HG02970 (cell line): ENCODE data around the gene RPTOR.

Experiments used
- ATAC-seq: cut with Tn5 transposase; IDR thresholded peaks from one replicate; pipeline ENCODE4 v1.9.1; 2021; ENCODE audit warnings: mild to moderate bottlenecking, moderate library complexity, moderate number of reproducible peaks; ENCODE audit not compliant: unreplicated experiment, low FRiP score

RPTOR gene

GRCh38 chr17:80633994-80634566 is 89.4 kb downstream of the RPTOR start:
- ATAC-seq, result no peak

DNA sequence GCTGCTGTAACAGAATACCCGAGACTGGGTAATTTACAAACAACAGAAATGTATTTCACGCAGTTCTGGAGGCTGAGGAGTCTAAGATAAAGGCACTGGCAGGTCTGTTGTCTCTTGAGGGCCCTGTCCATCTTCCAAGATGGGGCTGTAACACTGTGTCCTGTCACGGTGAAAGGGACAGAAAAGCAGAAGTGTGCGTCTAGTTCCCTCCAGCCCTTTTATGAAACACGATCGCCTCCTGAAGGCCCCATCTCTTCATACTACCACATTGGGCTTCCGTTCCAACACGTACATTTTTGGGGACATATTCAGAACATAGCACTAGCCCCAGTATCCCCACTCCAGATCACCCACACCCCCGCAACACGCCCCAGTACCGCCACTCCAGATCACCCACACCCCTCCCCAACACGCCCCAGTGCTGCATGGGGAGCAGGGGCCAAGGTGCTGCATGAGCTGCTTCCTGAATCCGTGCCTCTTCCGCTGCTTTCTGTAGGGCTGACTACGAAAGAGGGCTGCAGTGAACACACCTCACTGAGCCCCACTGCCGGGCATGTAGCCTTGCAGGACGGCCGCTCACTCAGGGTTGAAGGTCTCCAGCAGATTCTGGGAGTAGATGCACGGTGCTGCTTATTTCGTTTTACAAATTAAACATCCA is 91.9 kb downstream of the RPTOR start:
- ATAC-seq, result no peak

- ATAC-seq, result no peak
These were observed 92.6 kb downstream of the RPTOR start for GRCh38 chr17:80637048-80637781.

- ATAC-seq, result no peak
These were observed 95.0 kb downstream of the RPTOR start for GRCh38 chr17:80639658-80640057.

DNA sequence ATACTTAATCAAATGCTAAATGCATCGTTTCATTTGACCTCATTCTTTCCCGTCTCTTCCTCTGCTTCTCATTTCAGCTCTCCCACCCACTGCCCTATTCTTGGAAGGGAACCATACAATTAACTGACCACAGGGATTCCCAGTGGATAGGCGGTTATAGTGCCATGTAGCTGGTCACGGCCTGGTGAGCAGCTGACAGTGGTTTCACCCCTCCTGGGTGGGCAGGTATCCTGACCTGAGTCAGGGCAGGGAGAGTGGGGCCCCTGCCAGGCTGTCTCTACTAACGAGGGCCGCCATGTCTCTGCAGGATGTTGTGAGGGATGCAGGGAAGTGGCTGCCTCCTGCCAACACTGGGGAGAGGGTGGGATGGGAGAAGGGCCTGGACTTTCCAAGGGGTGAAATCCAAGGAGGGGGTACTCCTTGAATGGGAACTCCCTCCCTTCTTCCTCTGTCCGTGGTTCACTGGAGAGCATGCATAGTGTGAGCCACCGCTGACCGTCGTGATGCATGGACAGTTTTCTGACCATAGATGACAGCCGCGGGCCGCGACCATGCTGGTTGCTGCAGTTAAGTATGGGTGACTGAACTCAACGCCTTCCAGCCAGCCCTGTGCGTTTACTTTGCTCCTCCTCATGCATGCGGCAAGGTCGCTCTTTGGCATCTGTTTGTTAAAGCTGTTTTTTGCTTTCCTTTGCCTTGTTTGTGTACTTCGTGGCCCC is 95.9 kb downstream of the RPTOR start:
- no peak for ATAC-seq

- no peak for ATAC-seq
These were observed 98.9 kb downstream of the RPTOR start for GRCh38 chr17:80643326-80644099.

GRCh38 chr17:80644536-80644935 is 99.9 kb downstream of the RPTOR start:
- no peak for ATAC-seq

- ATAC-seq, result no peak
These were observed 101.2 kb downstream of the RPTOR start for GRCh38 chr17:80645706-80646325.

GRCh38 chr17:80646328-80646727 is 101.7 kb downstream of the RPTOR start:
- no peak for ATAC-seq

DNA sequence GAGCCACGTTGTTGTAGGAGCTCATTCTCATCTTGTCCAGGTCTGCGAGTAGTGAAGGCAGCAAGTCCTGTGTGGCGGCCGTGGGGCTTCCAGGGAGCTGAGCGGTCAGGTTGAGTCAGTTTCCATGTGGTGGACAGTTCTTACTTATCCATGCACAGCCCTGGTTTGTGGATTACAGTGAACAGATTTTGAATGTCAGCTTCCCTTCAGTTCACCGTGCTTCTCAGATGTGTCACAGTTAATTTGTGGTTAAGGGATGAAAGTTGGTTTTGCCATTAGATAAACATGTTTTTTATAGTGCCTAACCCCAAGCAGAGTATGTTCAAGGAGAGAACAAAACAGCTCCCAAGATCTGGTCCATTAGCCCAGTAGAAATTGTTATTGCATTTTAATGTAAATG is 103.1 kb downstream of the RPTOR start:
- ATAC-seq, result no peak

DNA sequence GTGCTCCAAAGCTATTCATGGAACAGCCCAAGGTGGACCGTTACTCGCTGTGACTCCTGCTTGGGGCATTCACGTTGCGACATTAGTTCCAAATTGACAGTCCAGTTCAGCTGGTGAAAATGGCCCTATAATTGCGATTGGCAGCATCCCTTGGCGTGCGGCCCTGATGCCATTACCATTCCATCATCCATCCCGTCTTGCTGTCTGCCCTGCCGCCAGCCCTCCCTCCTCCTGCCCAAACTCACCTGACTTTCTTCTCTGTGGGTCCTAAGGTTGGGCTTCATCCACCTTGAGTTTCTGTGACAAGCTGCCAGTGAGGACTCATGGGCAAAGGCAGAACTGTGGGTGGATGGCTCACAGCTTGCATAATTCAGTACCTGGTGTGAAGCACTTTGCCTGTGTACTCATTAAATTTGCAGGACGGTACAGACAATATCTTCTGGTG is 104.6 kb downstream of the RPTOR start:
- ATAC-seq, result no peak

- no peak for ATAC-seq
These were observed 105.2 kb downstream of the RPTOR start for GRCh38 chr17:80649672-80650330.

DNA sequence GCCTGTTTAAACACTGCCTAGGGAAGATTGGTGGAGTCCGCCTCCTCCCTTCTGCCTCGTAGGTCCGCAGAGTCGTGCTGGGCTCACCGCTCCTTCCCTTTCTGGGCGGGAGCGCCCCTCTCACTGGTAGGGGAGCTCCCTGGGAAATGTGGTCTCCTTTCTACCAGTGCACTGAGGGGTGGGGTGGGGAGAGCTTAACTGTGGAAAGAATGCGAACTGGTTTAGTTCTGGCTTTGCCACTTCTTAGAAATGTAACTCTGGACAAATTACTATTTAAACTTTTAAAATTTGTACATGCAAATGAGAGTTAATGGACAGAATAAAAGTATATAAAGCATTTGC is 105.7 kb downstream of the RPTOR start:
- ATAC-seq, result no peak

DNA sequence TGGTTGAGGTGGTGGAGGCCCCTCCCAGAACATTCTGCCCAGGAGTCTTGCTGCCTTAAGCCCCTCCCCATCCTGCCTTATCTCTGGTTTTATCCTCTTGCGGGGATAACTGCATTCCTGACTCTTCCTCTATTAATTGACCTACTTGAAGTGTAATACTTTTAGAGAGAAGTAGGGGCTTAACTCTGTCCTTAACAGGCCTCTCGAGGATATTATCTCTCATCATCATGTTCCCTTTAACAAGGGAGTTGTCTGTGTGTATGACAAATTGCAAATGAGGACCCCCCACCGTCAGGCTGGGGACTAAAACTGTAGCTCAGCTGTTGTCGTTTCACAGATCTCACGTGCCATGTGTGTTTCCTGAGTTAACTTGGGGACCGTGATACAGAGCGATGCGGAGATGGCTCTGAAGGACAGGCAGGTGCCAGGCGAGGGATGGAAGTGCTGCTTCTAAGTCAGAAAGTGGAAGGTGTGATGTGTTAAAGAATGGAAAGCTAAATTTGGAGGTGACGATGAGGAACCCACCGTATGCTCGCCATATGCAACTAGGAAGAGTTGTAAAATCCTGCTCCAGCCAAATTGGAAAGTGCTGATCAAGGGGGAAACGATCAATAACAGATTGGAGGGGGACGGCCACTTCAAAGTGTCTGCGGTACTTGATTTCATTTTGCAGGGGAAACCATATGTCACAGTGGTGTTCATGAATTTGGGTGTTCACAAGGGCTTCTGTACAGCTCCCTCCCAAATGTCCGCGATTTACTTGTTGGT is 106.3 kb downstream of the RPTOR start:
- no peak for ATAC-seq

- ATAC-seq, result no peak
These were observed 108.2 kb downstream of the RPTOR start for GRCh38 chr17:80652756-80653330.

GRCh38 chr17:80653856-80654255 is 109.2 kb downstream of the RPTOR start:
- ATAC-seq, result no peak

GRCh38 chr17:80655608-80656007 is 111.0 kb downstream of the RPTOR start:
- no peak for ATAC-seq

DNA sequence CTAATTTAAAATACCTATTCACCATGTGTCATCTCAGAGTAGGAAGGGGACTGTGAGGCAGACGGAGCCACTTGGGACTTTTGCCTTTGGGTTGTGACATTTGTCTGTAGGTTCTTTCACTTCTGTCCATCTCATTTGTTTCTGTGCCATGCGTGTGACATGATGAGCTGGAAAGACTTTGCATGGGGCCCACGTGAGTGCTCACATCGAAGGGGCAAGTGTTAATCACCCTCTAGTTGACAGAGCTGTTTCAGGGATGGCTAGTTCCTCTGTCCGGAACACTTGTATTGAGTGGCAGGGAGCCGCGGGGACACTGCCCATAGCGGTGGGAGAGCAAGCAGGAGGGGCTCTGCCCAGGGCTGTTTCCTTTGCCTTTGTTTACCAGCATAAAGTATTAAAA is 112.0 kb downstream of the RPTOR start:
- no peak for ATAC-seq
